ENCODE data around the gene PEX1. TPM values are rescaled to one million over a fixed set of nuclear protein-coding genes. Genes with fewer than 3 reads are reported as not detected.

The PEX1 gene
- total RNA-seq (2022; extraction: Qiagen RNA extraction), result 5.6 to 7.2 TPM (median 6.5 TPM) in 5 replicates

DNA sequence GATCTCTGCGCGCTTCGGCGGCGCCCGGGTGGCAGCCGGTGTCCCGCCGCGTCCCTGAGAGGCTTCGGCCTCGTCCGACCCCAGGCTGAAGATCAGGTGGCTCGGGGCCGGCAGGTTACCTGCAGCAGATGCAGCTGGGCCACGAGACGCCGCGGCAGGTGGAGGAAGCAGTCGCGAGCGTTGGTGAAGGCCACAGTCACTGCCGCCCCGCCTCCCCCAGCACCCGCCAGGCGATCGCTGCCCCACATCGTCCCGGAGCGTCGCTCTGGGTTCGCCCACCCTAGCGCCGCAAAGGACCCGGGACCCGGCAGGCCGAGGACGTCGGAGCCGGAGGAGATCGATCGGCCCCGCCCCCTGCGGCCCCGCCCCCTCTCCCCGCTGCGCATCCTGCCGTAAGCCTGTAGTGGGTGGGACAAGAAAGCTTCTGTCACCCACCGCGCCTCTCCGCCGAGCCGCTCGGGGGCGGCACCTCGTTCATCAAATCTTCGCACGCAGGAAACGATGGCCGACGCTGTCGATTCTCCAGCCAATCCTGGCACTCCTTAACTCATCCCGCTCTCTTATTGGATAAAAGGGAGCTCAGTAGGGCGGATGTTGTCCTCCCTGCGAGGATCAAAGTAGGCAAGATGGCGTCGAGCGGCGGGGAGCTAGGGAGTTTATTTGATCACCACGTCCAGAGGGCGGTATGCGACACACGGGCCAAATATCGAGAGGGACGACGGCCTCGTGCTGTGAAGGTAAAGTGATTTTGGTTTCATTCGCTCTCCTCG, at the start of gene PEX1, which contains the start of gene RBM48:
Gene PEX1, minus strand, starts transcription at position 333 of the 770 bp plus-strand sequence. Its CDS starts 85 bp downstream, at position 248.
Gene RBM48, plus strand, starts transcription at position 608 of the 770 bp plus-strand sequence. Its CDS starts 19 bp downstream, at position 627.

DNA sequence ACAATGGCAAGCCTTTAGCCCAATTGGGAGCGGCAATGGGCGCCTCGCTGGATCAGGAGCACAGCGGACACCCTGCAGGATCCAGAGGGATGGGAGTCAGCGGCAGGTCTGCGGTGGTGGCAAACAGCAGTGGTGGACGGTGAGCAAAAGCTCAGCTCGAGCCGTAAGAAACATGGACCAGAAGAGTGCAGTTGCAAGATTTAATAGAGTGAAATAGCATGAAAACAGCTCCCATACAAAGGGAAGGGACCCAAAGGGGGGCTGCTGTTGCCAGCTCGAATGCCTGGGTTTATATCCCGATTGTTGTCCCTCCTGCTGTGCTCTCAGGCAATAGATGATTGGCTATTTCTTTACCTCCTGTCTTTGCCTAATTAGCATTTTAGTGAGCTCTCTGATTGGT, 50.6 kb downstream of the PEX1 start, which contains the start of gene ERVW-1:
Gene ERVW-1, minus strand, starts transcription at position 266 of the 400 bp plus-strand sequence. CDS start 7,565 bp downstream, outside the sequence.

DNA sequence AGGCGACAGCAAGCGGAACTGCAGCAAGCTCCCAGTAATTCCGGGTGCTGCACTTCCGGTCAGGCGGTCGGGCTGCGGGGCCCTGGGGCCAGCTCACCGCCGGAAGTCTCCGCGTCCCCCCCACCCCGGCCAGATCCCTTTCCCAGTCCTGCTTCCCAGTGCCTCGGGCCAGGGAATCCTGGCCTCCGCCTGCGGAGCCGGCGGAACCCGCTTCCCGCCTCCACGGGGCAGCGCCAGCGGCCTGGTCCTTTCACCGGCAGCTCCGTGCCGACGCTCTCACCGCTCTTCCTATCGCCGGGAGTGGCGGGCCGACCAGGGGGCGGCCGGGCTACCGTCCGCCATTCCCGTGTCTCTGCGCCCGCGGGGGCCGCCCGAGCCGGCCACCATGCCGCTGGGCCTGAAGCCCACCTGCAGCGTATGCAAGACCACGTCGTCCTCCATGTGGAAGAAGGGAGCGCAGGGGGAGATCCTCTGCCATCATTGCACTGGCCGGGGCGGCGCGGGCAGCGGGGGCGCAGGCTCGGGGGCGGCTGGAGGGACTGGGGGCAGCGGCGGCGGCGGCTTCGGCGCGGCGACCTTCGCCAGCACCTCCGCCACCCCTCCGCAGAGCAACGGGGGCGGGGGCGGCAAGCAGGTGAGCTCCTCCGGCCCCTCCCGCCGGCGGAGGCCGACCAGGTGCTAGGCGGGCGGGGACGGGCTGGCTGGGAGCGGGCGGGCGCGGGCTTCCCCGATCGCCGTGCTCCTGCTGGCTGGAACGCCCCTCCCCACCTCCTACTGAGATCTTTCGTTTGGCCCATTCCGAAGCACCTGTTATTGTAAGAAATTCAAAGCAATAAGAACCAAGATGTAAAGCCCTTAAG, 80.7 kb downstream of the PEX1 start, which contains the start of gene GATAD1:
Gene GATAD1, plus strand, starts transcription at position 138 of the 860 bp plus-strand sequence. Its CDS starts 248 bp downstream, at position 386.

Other genes with a start within 250 kb of the PEX1 start
- 17.3 to 20.4 TPM (median 18.3 TPM) in 5 replicates for gene GATAD1, start 81.0 kb downstream of the PEX1 start, total RNA-seq (2022; extraction: Qiagen RNA extraction)
- gene ERVW-1, start 50.6 kb downstream of the PEX1 start, total RNA-seq (2022; extraction: Qiagen RNA extraction), result not detected in 5 replicates
- 5.7 to 8.3 TPM (median 6.0 TPM) in 5 replicates for gene RBM48, start 275 bp upstream of the PEX1 start, total RNA-seq (2022; extraction: Qiagen RNA extraction)
- gene FAM133B, start 61.9 kb upstream of the PEX1 start, total RNA-seq (2022; extraction: Qiagen RNA extraction), result 23.2 to 27.7 TPM (median 24.7 TPM) in 5 replicates